GM12874 (cell line): Measurements from ENCODE around the gene MED10.

Source experiments
- CTCF ChIP-seq: IDR thresholded peaks from 2 replicates; pipeline ENCODE4 v1.5.1; 2011; ENCODE audit warnings: low read depth, mild to moderate bottlenecking, control low read depth, low read length, moderate library complexity; ENCODE audit not compliant: insufficient read depth

MED10 gene

GRCh38 chr5:6322163-6322713, 56.1 kb downstream of the MED10 start:
- TF ChIP-seq CTCF: no peak
